Activated CD4-positive, alpha-beta T cell treated with anti-CD3 and anti-CD28 coated beads for 1 hour (primary cell): ENCODE measurements around the gene ATXN7L2.

Experiments used
- DNase-seq: peaks from one replicate; pipeline ENCODE4 v3.0.0-alpha.2; 2020

Gene ATXN7L2

GRCh38 chr1:109528712-109529111 is 45.0 kb downstream of the ATXN7L2 start:
- no peak for DNase-seq

DNA sequence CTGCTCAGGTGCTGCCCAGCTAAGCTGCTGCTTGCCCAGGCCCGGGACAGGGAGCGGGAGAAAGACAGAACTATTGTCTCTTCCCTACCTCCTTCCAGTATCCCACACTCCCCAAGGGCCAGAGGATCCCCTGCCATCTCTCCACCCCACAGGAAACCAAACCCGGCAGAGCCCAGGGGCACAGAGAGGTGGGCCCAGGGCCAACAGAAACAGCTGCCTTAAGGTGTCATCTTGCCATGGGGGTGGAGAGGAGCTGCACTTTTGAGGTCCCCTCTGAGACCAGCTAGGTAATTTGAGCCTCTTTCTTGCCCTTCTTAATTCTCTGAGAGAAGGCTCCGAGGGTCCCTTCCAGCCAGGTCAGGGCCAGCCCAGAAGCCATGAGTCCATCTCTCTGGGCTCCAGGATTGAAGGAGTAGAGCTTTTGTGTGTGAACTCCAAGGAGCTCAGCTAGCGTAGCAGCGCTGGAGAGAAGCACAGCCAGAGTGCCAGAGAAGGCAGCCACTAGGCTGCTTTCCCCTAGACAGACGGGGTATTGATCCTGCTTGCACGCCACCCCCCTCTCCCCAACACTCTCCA is 46.3 kb downstream of the ATXN7L2 start:
- no peak for DNase-seq

GRCh38 chr1:109530457-109531087 is 46.9 kb downstream of the ATXN7L2 start:
- no peak for DNase-seq

- no peak for DNase-seq
These were observed 47.7 kb downstream of the ATXN7L2 start for GRCh38 chr1:109531380-109531779.

- no peak for DNase-seq
These were observed 48.2 kb downstream of the ATXN7L2 start for GRCh38 chr1:109531826-109532364.

GRCh38 chr1:109532365-109533136 is 48.8 kb downstream of the ATXN7L2 start:
- peak; percentile 87 for DNase-seq

- DNase-seq: no peak
These were observed 50.7 kb downstream of the ATXN7L2 start for GRCh38 chr1:109534307-109534858.

DNA sequence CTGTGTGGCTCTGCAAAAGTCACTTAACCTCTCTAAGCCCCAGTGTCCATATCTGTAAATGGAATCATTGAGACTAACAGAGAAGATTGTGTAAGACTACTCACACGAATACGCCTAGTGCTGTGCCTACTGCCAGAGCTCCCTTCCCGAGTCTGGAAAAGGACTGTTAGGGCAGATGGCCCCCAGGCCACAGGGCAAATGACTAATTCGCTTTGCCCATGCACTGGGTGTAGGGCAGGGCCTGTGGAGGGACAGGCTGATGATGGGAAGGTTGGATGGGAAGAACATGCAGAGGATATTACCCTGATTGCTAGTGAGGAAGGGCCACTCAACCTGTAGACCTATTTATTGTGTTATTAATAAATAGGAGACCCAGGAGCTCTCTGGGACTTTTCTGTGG is 51.8 kb downstream of the ATXN7L2 start:
- no peak for DNase-seq

DNA sequence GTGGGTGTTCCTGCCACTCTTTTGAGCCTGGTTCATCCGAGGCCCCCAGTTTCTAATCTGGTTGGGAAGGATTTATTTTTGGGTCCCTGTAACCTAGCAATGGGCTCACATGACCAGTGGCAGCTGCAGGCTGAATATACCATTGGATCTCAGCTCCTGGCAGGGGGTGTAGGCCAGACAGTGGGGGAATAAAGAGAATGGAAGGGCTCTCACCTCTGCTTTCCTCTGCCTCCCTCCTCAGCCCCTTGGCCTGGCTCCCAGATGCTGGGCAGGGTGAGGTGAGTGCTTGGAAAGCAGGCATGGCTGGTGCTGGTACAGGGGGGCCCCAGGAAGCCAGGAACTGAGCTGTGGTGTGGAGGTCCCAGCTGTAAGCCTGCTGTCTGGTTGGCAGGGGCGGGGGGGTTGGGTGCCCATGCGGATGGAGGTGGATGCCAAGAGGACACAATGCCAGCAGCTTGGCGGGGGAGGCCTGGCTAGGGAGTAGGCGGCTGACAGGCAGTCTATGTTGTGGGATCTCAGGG is 52.3 kb downstream of the ATXN7L2 start:
- no peak for DNase-seq

GRCh38 chr1:109537450-109538178 is 53.9 kb downstream of the ATXN7L2 start:
- no peak for DNase-seq

- DNase-seq: no peak
These were observed 55.3 kb downstream of the ATXN7L2 start for GRCh38 chr1:109538827-109539555.

- no peak for DNase-seq
These were observed 56.0 kb downstream of the ATXN7L2 start, which contains the start of gene GPR61 for GRCh38 chr1:109539676-109540075. TSS of gene GPR61 (plus strand) at chr1:109539872. CDS start at chr1:109543023, 3,151 bp downstream.

- no peak for DNase-seq
These were observed 57.4 kb downstream of the ATXN7L2 start for GRCh38 chr1:109541102-109541501.
